ENCODE results near the gene CIP2A. TPM values are rescaled to one million over a fixed set of nuclear protein-coding genes. Genes with fewer than 3 reads are reported as not detected.

CIP2A gene
- total RNA-seq, 1 donor from 2014 or later = 1.9 TPM

DNA sequence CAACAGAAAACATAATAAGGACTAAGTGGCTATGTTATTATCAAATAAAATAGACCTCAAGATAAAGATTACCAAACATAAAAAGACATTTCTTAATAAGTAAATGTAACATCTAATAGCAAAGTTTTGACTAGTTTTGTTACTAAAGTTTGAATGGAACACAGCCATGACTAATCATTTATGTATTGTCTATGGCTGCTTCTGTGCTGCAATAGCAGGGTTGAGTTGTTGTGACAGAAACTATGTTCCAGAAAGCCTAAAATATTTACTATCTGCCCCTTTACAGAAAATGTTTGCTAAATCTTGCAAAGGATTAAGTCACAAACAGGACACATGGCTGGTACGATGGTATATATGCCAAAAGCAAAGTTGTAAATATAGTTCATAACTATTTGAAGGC lies 40.9 kb downstream of the CIP2A start:
- H3K4me3 ChIP-seq = no peak overlapping the region
- peaks cover 5% of the 10 kb centered on the region for H3K4me1 ChIP-seq
- ATAC-seq (no peak), DNase-seq (no peak)
- H3K9me3 ChIP-seq = no peaks in the 10 kb centered on the region
- intact Hi-C loops (cut with DNase I) = no loop called here
- H3K27ac ChIP-seq = no peak overlapping the region
- no peaks in the 10 kb centered on the region for H3K27me3 ChIP-seq
- H3K36me3 ChIP-seq = no peaks in the 10 kb centered on the region
- TF ChIP-seq CTCF (IDR thresholded peaks at IDR 0.05) = no peak

GRCh38 chr3:108546692-108547091 lies 42.5 kb downstream of the CIP2A start:
- DNase-seq (no peak), ATAC-seq (no peak)
- H3K4me3 ChIP-seq = peak overlapping the region; percentile 24
- intact Hi-C loops (cut with DNase I) = no loop called here
- H3K27me3 ChIP-seq = no peaks in the 10 kb centered on the region
- no peaks in the 10 kb centered on the region for H3K36me3 ChIP-seq
- no peak for TF ChIP-seq CTCF (IDR thresholded peaks at IDR 0.05)
- no peaks in the 10 kb centered on the region for H3K9me3 ChIP-seq
- H3K27ac ChIP-seq = no peak overlapping the region
- H3K4me1 ChIP-seq = peaks cover 5% of the 10 kb centered on the region

GRCh38 chr3:108546247-108546646 lies 43.0 kb downstream of the CIP2A start:
- no peak for DNase-seq
- TF ChIP-seq CTCF (IDR thresholded peaks at IDR 0.05) = no peak
- H3K4me1 ChIP-seq = peaks cover 5% of the 10 kb centered on the region
- no peaks in the 10 kb centered on the region for H3K27me3 ChIP-seq
- ATAC-seq = no peak
- intact Hi-C loops (cut with DNase I) = no loop called here
- no peaks in the 10 kb centered on the region for H3K9me3 ChIP-seq
- no peaks in the 10 kb centered on the region for H3K36me3 ChIP-seq
- H3K4me3 ChIP-seq = peak overlapping the region; percentile 24
- no peak overlapping the region for H3K27ac ChIP-seq

- Histone ChIP-seq H3K4me3 (no peak overlapping the region), H3K4me1 (peaks cover 4% of the 10 kb centered on the region), H3K36me3 (no peaks in the 10 kb centered on the region), H3K27ac (no peak overlapping the region), H3K9me3 (no peaks in the 10 kb centered on the region), H3K27me3 (no peaks in the 10 kb centered on the region)
- no peak for TF ChIP-seq CTCF (IDR thresholded peaks at IDR 0.05)
- no peak for ATAC-seq
- intact Hi-C loops (cut with DNase I) = no loop called here
- no peak for DNase-seq
Measured at GRCh38 chr3:108538083-108538482, 51.2 kb downstream of the CIP2A start.

- H3K27ac ChIP-seq = no peak overlapping the region
- intact Hi-C loops (cut with DNase I) = no loop called here
- no peaks in the 10 kb centered on the region for H3K9me3 ChIP-seq
- DNase-seq = no peak
- H3K27me3 ChIP-seq = no peaks in the 10 kb centered on the region
- peak; percentile 92 for ATAC-seq
- H3K4me1 ChIP-seq = peaks cover 4% of the 10 kb centered on the region
- no peak for TF ChIP-seq CTCF (IDR thresholded peaks at IDR 0.05)
- no peak overlapping the region for H3K4me3 ChIP-seq
- no peaks in the 10 kb centered on the region for H3K36me3 ChIP-seq
Measured at GRCh38 chr3:108528459-108529252, 60.6 kb downstream of the CIP2A start.
